ENCODE data around the gene VWA5B1.

The VWA5B1 gene

GRCh38 chr1:20280906-20281305 lies 9.8 kb upstream of the VWA5B1 start:
- Histone ChIP-seq H3K4me3 (replicated peaks; ENCODE audit: insufficient read depth, low read length) (no peak overlapping the region), H3K27ac (replicated peaks) (no peak overlapping the region), H3K27me3 (ENCODE audit: insufficient read depth, poor library complexity, severe bottlenecking) (no peaks in the 10 kb centered on the region)
- no peak for TF ChIP-seq POLR2AphosphoS5 (IDR thresholded peaks at IDR 0.05; ENCODE audit: low read depth)
- no peak for TF ChIP-seq SPI1 (IDR thresholded peaks at IDR 0.05; ENCODE audit: borderline replicate concordance, low read depth)
- TF ChIP-seq, protein P1, sequence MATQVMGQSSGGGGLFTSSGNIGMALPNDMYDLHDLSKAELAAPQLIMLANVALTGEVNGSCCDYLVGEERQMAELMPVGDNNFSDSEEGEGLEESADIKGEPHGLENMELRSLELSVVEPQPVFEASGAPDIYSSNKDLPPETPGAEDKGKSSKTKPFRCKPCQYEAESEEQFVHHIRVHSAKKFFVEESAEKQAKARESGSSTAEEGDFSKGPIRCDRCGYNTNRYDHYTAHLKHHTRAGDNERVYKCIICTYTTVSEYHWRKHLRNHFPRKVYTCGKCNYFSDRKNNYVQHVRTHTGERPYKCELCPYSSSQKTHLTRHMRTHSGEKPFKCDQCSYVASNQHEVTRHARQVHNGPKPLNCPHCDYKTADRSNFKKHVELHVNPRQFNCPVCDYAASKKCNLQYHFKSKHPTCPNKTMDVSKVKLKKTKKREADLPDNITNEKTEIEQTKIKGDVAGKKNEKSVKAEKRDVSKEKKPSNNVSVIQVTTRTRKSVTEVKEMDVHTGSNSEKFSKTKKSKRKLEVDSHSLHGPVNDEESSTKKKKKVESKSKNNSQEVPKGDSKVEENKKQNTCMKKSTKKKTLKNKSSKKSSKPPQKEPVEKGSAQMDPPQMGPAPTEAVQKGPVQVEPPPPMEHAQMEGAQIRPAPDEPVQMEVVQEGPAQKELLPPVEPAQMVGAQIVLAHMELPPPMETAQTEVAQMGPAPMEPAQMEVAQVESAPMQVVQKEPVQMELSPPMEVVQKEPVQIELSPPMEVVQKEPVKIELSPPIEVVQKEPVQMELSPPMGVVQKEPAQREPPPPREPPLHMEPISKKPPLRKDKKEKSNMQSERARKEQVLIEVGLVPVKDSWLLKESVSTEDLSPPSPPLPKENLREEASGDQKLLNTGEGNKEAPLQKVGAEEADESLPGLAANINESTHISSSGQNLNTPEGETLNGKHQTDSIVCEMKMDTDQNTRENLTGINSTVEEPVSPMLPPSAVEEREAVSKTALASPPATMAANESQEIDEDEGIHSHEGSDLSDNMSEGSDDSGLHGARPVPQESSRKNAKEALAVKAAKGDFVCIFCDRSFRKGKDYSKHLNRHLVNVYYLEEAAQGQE (IDR thresholded peaks at IDR 0.05; ENCODE audit: insufficient replicate concordance, low read depth): no peak
- no peak for TF ChIP-seq CTCF (IDR thresholded peaks at IDR 0.05; ENCODE audit: insufficient read depth, low read length)
- TF ChIP-seq GABPA (IDR thresholded peaks at IDR 0.05; ENCODE audit: low read depth): no peak
- DNase-seq (ENCODE audit: low read depth in 1 of 2, low spot score in 1 of 2): no peak

- H3K27ac ChIP-seq (replicated peaks): no peak overlapping the region
- H3K4me3 ChIP-seq (replicated peaks; ENCODE audit: insufficient read depth, low read length): no peak overlapping the region
- no peak for DNase-seq (ENCODE audit: low read depth in 1 of 2, low spot score in 1 of 2)
- H3K27me3 ChIP-seq (ENCODE audit: insufficient read depth, poor library complexity, severe bottlenecking): no peaks in the 10 kb centered on the region
- TF ChIP-seq SPI1 (IDR thresholded peaks at IDR 0.05; ENCODE audit: borderline replicate concordance, low read depth) (no peak), CTCF (IDR thresholded peaks at IDR 0.05; ENCODE audit: insufficient read depth, low read length) (no peak), POLR2AphosphoS5 (IDR thresholded peaks at IDR 0.05; ENCODE audit: low read depth) (no peak), GABPA (IDR thresholded peaks at IDR 0.05; ENCODE audit: low read depth) (no peak)
- TF ChIP-seq, protein P1 (IDR thresholded peaks at IDR 0.05; ENCODE audit: insufficient replicate concordance, low read depth): no peak
These were observed 8.9 kb upstream of the VWA5B1 start for GRCh38 chr1:20281801-20282200.

- H3K4me3 ChIP-seq (replicated peaks; ENCODE audit: insufficient read depth, low read length): no peak overlapping the region
- TF ChIP-seq CTCF (IDR thresholded peaks at IDR 0.05; ENCODE audit: insufficient read depth, low read length): no peak
- no peak for TF ChIP-seq POLR2AphosphoS5 (IDR thresholded peaks at IDR 0.05; ENCODE audit: low read depth)
- TF ChIP-seq, protein P1 (IDR thresholded peaks at IDR 0.05; ENCODE audit: insufficient replicate concordance, low read depth): no peak
- TF ChIP-seq SPI1 (IDR thresholded peaks at IDR 0.05; ENCODE audit: borderline replicate concordance, low read depth): no peak
- TF ChIP-seq GABPA (IDR thresholded peaks at IDR 0.05; ENCODE audit: low read depth): no peak
- H3K27ac ChIP-seq (replicated peaks): no peak overlapping the region
- DNase-seq (ENCODE audit: low read depth in 1 of 2, low spot score in 1 of 2): no peak
- no peaks in the 10 kb centered on the region for H3K27me3 ChIP-seq (ENCODE audit: insufficient read depth, poor library complexity, severe bottlenecking)
These were observed 8.1 kb upstream of the VWA5B1 start for GRCh38 chr1:20282533-20282932.

All from HL-60 (cell line).